ENCODE data around the gene CEP290.
"Not testable (repeated sequence)": the region's sequence is repeated elsewhere in the genome, so short reads cannot be mapped to it uniquely, and the experiment has no call there.

The CEP290 gene

DNA sequence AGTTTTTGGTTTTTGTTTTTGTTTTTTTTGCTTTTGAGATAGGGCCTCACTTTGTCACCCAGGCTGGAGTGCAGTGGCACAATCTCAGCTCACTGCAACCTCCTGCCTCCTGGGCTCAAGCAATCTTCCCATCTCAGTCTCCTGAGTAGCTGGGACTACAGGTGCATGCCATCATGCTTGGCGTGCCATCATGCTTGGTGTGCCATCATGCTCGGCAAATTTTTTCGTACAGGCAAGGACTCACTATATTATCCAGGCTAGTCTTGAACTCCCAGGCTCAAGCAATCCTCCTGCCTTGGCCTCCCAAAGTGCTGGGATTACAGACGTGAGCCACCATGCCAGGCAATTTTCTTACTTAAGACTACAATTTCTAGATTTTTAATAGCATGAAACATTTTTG lies 2.2 kb downstream of the CEP290 start:
- not testable (repeated sequence) for DNase-seq

DNA sequence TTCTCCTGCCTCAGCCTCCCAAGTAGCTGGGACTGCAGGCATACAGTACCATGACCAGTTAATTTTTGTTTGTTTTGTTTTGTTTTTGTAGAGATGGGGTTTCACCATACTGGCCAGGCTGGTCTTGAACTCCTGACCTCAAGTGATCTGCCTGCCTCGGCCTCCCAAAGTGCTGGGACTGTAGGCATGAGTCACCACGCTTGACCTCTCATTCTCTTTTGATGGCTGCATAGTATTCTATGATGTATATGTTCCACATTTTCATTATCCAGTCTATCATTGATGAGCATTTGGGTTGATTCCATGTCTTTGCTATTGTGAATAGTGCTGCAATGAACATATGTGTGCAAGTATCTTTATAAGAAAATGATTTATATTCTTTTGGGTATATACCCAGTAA lies 8.7 kb downstream of the CEP290 start:
- DNase-seq, result not testable (repeated sequence)

DNA sequence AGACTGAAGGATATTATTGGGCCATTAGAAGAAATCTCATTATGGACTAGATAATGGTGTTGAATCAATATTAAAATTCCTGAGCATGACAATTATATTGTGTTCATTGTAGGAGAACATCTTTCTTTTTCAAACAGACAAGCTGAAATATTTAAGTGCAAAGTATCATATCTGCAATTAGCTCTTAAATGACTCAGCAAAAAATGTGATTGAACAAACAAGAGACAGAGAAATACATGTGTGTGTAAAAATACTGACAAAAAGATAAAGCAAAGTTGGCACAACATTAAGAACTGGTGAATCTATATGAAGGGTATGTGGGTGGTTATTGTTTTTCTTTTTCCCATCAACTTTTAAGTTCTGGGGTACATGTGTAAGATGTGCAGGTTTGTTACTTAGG lies 9.5 kb downstream of the CEP290 start:
- DNase-seq, result no peak

DNA sequence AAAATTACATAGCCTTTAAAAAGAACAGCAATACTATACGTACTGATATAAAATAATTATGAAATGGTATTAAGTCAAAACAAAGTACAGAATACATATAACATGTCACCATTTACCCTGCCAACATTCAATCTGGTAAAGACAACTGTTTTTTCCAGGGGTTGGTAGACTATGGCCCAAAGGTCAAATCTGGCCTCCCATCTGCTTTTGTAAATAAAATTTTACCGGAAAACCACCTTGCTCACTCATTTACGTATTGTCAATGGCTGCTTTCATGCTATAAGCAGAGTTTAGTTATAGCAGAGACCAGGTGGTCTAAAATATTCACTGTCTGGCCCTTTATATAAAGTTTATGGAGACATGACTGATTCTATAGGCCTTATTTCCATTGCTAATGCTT lies 14.0 kb downstream of the CEP290 start:
- DNase-seq, result no peak

DNA sequence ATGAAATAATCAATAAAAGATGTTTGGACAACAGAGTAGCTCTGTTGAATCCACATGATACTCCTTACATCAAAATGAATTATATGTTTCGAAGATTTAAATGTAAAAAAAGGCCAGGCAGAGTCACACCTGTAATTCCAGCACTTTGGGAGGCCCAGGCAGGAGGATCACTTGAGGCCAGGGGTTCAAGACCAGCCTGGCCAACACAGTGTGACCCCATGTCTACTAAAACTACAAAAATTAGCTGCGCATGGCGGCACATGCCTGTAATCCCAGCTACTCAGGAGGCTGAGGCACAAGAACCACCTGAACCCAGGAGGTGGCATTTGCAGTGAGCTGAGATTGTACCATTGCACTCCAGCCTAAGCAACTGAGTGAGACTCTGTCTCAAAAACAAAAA lies 14.8 kb downstream of the CEP290 start:
- no peak for DNase-seq

DNA sequence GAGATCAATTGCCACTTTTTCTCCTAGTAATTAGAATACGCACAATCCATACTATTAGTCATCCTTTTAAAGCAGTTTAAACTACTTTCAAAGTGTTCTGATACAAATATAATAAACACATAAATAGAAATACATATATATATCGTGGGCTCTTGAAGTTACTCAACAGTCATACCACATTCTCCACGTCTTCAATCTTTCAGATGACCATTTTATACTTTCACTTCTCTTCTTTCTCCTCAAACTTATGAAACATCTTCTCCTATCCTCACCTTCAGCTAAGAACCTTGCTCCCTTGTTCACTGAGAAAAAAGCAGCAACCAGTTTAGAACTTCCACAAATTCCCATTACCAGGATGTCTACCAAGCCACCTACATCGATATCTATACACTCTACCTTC lies 19.2 kb downstream of the CEP290 start:
- DNase-seq, result no peak

DNA sequence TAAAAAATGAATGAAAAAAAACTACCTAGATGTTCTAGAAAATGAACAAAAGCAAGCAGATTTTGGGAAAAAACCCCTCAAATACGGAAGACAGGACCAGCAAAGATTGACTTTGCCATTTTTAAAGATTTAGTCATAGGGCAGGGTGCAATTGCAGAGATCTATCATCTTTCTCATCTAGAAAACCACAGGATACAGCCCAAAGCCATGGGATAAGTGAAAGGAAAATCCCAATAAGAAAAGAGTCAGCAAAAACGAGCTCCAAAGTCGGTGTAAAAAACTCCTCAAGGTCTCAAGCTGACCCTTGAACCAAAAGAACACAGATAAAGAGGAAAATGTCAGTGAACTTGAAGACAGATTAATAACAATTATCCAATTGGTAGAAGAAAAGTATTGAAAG lies 28.0 kb downstream of the CEP290 start:
- no peak for DNase-seq

DNA sequence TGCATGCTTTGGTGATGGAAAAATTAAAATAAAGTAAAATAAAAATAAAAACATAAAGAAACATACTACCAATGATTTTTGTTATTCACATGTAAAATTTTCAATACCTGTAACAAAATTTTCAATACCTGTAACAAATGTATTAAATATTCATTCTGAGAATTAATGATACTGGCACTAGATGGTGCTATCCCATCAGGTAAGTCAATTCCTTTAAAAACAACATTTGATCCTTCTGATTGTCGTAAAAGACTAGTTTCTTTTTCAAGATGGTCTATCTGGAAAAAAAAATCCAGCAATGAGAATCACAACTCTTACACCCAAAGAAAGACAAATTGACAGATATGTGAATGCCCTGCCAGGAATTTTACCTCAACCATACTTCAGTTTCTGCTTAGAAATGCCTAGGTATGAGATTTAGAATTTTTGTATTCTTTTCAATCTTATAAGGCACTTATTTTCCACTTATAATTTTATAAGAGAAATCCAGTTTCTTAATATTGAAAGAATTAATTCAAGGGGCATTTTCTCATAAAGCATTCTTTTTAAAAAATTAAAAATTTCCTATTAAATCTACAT lies 30.7 kb downstream of the CEP290 start:
- no peak for DNase-seq

DNA sequence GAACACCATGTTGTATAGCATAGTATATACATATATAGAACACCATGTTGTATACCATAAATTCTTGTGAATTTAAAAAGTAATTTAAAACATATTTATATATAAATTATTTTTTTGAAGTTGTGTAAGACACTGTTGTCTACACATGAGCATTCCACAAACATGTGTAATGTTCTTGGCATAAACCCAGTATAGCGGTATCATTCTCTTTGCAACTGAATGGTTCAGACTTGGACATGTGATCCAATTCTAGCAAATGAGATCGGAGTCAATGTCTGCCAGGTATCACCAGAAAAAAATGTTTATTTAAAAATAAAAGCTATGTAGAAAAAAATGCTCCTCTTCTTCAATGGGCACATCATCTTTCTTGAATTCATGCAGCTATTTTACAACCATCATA lies 33.9 kb downstream of the CEP290 start:
- no peak for DNase-seq

DNA sequence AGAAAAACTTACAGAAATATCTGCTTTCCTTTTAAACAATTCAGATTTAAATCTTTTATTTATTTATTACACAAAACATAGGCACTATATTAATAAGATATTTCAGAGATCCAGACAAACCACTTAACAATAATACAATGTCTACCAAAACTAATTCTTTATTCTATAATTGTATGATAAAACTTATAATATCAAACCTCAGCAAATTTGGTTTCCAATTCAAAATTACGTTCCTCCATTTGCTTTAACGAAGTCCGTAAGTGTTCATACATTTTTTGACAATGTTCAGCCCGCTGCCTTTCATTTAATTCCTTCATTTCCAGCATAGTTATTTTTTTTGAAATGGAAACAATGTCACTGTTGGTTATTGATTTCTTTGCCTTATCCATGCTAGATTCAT lies 48.3 kb downstream of the CEP290 start:
- no peak for DNase-seq

DNA sequence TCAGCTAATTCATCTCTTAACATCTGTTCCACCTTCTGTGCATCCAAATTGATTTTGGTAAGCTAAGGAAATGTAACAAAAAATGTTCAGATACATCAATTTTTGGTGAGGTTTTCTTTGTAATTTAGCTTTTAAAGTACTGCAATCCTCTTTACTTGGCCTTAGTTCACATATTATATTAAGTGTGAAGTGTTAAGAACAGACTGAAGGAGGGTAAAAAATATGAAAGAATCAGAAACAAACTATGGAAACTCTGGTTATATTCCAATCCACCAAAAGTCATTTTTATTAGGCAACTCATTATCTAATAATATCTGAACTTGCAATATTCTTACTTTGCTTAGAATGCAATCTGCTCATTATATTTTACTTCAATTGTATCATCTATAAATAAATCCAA lies 49.1 kb downstream of the CEP290 start:
- DNase-seq, result no peak

DNA sequence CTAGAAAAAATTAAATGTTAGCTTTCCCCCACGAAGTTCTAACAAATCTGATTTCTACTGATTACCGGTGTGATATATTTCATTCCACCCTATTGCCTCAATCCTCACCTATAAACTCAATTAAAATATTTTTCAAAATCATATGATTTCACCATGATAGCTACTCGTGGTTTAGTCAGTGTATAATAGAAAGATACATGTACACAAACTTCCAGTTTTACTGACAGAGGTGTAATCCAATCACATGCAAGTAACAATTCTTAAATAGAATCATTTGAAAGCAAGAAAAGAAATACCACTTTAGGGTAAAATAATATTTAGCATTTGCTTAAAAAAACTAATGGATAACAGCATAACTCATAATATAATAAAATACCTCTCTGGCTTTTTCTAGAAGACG lies 57.7 kb downstream of the CEP290 start:
- DNase-seq, result no peak

DNA sequence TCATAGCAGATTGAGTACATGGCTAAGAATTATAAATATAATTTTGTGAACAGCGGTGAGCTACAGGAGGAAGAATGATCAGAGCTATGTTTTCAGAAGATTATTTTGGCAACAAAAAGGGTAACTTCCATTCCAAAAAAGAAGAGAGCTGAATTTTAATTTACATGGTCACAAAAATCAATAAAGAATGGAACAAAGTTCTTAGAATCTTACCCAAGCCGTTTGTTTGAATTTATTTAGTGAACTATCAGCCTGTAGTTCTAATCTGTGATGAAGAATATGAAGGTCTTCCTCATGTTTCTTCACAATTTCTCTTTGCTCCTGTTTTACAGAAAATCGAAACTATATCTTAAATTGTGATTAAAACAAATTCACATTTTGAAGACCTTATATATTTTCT lies 58.3 kb downstream of the CEP290 start:
- DNase-seq, result no peak

DNA sequence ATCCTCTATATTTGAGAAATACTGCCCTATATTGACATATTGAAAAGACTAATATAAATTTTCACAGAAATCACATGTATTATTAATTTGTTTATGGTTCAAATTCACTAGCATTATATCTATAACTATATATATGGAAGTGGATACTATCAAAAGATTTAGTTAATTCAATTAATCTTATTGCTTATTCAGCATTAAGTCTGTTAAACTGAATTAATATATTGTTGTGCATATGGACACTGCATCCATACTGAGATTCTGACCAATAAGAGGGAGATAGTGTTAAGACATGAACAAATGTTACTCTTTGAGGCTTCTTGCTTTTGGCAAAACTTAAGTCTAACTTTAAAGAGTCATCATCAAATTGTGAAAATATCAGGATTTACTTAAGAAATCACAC lies 60.6 kb downstream of the CEP290 start:
- no peak for DNase-seq

DNA sequence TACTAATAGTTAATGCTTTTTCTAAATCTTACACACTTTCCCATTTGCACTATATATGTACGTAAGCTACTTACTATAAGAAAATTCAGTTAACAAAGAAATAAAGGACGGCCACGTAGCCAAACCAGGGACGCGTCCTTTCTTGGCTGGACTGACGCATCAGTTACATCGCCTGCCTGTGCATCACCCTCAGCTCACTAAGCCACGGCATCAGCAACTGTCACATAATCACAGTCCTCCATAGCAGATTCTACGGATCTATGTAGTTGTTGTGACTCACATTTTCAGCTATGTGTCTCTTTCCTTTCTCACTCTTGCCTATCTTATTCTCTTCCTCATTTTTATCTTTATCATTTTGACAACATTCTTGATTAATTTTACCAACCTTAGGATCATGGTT lies 74.6 kb downstream of the CEP290 start:
- no peak for DNase-seq

DNA sequence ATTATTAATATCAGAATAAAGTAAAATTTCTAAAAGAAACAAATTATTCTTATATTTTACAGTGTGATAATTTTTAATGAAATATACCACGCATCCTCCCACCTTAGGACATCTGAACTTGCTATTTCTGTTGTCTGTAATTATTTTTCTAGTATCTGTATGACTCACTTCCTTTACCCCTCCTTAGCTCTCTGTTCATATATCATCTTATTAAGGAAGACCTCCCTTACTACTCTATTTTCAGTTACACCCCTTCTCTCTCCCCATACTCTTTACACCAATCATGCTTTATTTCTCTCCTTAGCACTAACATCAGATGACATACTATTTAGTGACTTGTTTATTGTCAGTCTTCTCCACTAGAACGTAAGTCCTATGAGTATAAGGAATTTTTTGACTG lies 78.5 kb downstream of the CEP290 start:
- DNase-seq, result no peak

DNA sequence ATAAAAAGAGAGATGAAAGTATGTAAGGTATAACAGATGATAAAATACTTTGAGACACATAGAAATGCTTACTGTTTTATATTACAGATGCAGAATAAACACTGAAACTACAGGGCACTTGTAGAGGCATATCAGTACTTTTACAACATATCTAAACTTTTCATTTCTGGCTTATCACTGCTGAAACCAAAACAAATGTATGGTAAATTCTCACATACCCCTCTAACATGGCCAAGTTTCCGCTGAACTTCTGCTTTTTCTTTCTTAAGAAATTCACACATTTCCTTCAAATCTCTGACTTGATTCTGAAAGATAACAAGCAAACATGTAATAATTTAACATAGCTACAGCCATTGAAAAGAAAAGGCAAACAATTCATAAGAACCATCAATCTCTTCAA lies 79.4 kb downstream of the CEP290 start:
- no peak for DNase-seq

DNA sequence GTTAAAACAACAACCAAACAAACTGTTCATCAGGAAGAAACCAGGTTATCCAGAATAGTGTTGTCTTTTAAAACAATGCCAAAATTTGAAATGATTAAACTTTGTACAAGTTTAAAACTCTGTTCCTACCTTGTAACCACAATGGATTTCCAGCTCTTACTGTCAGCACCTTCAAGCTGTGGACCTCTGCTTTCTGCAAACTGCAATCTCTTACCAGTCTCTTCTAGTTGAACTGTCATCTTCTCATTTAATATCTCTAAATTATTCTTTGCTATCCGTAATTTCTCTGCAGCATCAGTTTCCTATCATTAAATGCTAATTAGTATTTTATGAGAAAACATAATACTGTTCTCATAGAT lies 83.2 kb downstream of the CEP290 start:
- no peak for DNase-seq

DNA sequence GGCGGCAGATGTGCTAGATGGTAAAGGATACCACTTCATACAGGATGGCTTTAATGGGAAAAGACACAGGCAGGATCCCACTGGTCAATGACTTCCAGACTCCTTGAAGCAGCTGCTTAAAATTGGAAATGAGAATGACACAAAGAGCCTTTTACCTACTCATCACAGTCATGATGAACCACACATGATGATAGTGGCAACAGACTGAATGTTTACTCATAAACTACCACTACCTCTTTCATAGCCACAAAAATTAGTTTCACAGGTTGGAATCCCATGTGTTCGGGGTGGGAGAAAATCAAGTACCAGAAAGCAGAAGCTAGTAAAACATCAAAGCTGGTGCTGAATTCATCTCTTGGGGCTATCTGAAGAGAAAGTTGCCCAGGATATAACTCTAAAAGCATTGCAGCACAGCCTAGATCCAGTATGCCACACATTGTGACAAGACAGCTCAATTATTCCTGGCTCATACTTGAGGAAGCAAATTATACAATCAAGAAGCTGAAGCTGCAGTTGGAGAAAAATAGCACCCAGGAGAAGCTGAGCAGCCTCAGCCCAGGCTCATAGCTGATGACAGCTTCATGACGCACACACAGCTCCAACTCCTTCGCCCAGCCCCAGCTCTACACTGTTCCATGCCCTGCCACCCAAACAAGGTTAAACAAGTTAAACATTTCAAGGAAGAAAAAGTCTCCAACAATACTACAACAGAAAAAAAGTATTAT lies 83.7 kb downstream of the CEP290 start:
- DNase-seq, result no peak

DNA sequence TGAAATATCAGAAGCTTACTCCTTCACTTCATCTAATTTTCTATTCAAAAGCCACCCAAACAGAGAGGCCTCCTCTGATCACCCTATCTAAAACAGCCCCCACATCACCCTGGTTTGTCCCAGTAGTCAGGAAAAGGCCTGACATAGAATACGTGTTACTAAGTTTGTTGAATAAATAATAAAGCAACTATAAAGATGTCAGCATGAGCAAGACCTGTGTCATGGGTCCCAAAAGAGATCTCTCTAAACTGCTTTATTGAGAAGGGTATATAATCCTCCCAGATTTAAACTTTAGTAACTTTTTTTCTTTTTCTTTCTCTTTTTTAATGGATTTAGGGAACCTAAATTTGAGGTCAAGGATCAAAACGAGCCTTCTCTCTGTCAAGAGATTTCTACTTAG lies 85.3 kb downstream of the CEP290 start:
- DNase-seq, result no peak

DNA sequence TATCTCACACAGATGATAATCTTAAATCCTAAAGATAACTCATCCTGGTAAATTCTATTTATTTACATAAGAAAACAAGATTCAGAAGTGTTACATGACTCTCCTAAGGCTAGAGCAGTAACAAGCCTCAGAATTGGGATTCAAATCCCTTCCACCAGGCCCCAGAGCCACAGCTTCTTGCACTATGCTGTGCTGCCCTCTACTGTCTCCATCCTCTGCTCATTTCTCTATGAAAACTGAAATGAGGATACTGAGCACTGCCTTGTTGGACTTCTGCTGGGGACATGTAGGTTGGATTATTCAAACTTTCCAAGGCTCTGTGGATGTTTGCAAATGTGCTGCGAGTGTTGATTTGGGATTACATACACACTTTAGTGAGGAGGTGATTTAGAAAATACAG lies 89.2 kb downstream of the CEP290 start:
- DNase-seq, result no peak

DNA sequence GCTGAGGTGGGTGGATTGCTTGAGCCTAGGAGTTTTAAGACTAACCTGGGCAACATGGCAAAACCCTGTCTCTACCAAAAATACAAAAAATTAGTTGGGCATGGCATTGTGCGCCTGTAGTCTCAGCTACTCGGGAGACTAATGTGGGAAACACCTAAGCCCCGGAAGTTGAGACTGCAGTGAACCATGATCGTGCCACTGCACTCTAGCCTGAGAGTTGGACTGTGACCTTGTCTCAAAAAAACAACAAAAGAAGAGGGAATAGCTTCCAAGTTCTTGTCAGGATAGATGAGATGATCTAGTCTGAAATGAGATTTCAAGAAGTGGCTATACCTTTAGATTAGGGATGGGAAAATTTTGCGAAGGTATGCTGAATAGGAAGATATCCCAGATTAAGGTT lies 97.9 kb downstream of the CEP290 start:
- DNase-seq, result no peak

DNA sequence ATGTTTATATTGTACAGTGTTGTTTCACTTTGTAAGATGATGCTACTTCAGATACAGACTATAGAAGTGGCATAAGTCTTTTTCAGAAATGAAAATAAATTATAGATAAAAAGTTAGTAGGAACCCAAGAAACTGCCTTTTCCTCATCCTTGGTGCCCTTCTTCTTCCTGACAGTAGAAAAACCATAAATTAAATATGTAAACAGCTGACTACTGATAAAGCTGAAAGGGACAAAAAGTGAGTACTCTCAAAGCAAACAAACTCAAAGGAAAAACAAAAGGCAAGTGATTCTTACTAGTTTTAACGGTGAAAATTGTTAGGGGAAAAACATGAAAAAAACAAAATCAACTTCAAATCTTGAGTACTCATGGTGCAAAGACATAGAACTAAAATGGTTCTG lies 104.1 kb downstream of the CEP290 start:
- DNase-seq, result no peak

DNA sequence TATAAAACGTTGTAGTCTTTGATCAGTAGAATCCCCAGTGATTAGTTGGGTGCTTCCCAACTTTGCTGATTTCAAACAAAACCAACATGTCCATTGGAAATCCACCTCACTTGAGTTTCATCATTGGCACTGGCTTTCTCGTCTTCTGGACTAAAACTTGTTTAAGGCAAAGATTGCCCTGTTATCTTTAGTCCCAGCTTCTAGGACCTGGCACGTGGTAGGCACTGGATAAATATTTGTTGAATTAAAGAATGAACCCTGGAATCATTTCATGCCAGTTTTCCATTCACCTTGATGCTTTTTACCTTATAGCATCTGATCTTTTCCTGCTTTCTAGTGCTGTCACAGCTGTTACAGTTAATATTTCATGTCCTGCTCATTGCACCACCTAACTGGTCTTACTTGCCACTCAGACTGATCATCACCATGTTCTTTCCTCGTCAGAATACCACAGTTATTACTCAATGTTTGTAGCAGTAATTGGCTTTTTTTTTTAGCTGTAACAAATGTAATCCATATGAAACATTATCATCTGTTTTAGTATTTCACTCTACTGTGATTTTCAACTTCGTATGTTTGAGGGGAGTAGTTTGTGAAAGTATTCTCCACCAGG lies 105.4 kb downstream of the CEP290 start:
- DNase-seq, result no peak

DNA sequence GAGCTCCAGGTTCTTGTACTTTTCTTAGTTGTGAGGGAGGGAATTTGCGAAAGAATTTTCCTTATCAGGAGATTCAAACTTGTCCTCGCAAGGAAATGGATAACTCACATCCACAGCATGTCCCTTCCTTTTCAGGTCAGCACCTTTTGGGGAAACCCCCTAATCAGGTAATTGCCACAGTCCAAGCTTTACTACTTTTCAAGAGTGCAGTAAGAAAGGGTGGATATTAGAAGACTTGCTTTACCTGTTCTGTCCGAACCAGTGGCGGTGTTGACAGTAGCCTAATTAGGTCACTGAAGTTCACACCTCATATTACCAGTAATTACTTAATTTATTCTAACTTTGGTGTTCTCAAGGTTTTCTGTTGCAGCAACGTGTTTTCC lies 106.0 kb downstream of the CEP290 start:
- no peak for DNase-seq
